ENCODE data around the gene KDM4E.

- TF ChIP-seq CTCF (IDR thresholded peaks at IDR 0.05; ENCODE audit: insufficient read depth, low read depth, low read length), result no peak
- TF ChIP-seq EZH2 (IDR thresholded peaks at IDR 0.05; ENCODE audit: insufficient read depth, low read length), result no peak
These were observed 19.4 kb upstream of the KDM4E start for GRCh38 chr11:95005642-95006041.

Measured in astrocyte (in vitro differentiated cells and primary cell).